Measurements from ENCODE around the gene HOXD12. TPM values are rescaled to one million over a fixed set of nuclear protein-coding genes. Genes with fewer than 3 reads are reported as not detected.

Gene HOXD12
- total and polyA plus RNA-seq, 12 donors, result not detected

GRCh38 chr2:176121190-176122051, 21.8 kb downstream of the HOXD12 start:
- no peak for TF ChIP-seq CTCF (IDR thresholded peaks at IDR 0.05)
- DNase-seq (no peak), ATAC-seq (no peak)
- Histone ChIP-seq H3K4me1 (peaks cover 0 to 23% (median 17%) of the 10 kb centered on the region in 9 donors), H3K4me3 (peak overlapping the region in 1 of 10 donors; percentile 41), H3K27ac (no peak overlapping the region), H3K27me3 (peaks cover 78 to 100% (median 100%) of the 10 kb centered on the region in 7 donors), H3K9me3 (no peaks in the 10 kb centered on the region), H3K36me3 (no peaks in the 10 kb centered on the region)
- 6 to 11% methylated on average over 53 of the region's 53 CpGs for WGBS, 2 donors
- intact Hi-C loops (cut with DNase I), result loop anchor here in 7 of 10 donors (2.0 to 10.0 kb wide), 4 partner anchors 53 to 1026 kb away; no protein-coding TSS in a partner anchor

- WGBS, 2 donors, result 2 to 4% methylated on average over 43 to 47 of the region's 47 CpGs
- no peak for DNase-seq
- Histone ChIP-seq H3K36me3 (no peaks in the 10 kb centered on the region), H3K27me3 (peaks cover 70 to 100% (median 100%) of the 10 kb centered on the region in 7 donors), H3K4me1 (peaks cover 0 to 23% (median 19%) of the 10 kb centered on the region in 9 donors), H3K27ac (no peak overlapping the region), H3K4me3 (peak overlapping the region in 9 of 10 donors; percentile 20 to 49 (median 37)), H3K9me3 (no peaks in the 10 kb centered on the region)
- intact Hi-C loops (cut with DNase I), result loop anchor here in 7 of 10 donors (2.0 to 10.0 kb wide), 4 partner anchors 53 to 1025 kb away; no protein-coding TSS in a partner anchor
- ATAC-seq, result peak in 2 of 8 donors; percentile 20 to 27
- TF ChIP-seq CTCF (IDR thresholded peaks at IDR 0.05), result no peak
Measured at GRCh38 chr2:176122052-176122682, 22.6 kb downstream of the HOXD12 start.

GRCh38 chr2:176122683-176123410, 23.3 kb downstream of the HOXD12 start, which contains the start of gene HOXD9:
HOXD9 (plus strand) TSS chr2:176122719; CDS start chr2:176122769, 50 bp downstream.
- Histone ChIP-seq H3K36me3 (no peaks in the 10 kb centered on the region), H3K27ac (no peak within 1 kb of the TSS), H3K4me1 (peaks cover 0 to 26% (median 20%) of the 10 kb centered on the region in 9 donors), H3K9me3 (no peaks in the 10 kb centered on the region), H3K4me3 (peak within 1 kb of the TSS; percentile 8 to 49 (median 36)), H3K27me3 (peaks cover 64 to 100% (median 99%) of the 10 kb centered on the region in 7 donors)
- peak in 3 of 8 donors; percentile 38 to 61 (median 38) for ATAC-seq
- 1 to 2% methylated on average over 64 to 84 of the region's 84 CpGs for WGBS, 2 donors
- intact Hi-C loops (cut with DNase I), result loop anchor here in 7 of 10 donors (2.0 to 10.0 kb wide), 4 partner anchors 54 to 1024 kb away; no protein-coding TSS in a partner anchor
- DNase-seq, result no peak
- TF ChIP-seq CTCF (IDR thresholded peaks at IDR 0.05), result no peak

Measured in heart right ventricle (tissue), 16 donors.